GM10248 (cell line): Measurements from ENCODE around the gene PAQR6.

Experiments
- CTCF ChIA-PET: fragments of 300-600 bp; sonication (Branson Sonifier 250); formaldehyde crosslinking; extraction: SDS; loops from one replicate; lab custom pipeline; 2021; ENCODE audit warnings: antibody characterized with exemption; lab: Yijun Ruan, JAX
- POLR2A ChIA-PET: fragments of 350-650 bp; sonication (Branson Sonifier 250); formaldehyde crosslinking; extraction: SDS; loops from one replicate; lab custom pipeline; 2020; ENCODE audit warnings: antibody characterized with exemption; lab: Yijun Ruan, JAX
- DNase-seq: peaks from one replicate; pipeline ENCODE4 v3.0.0; 2012; ENCODE audit errors: extremely low spot score
- TF ChIP-seq, protein P1 (sequence below): IDR thresholded peaks from 2 replicates; pipeline ENCODE4 v1.5.1; 2012; ENCODE audit warnings: mild to moderate bottlenecking, low read depth; ENCODE audit errors: extremely low read depth, missing control alignments, control extremely low read depth

The PAQR6 gene

DNA sequence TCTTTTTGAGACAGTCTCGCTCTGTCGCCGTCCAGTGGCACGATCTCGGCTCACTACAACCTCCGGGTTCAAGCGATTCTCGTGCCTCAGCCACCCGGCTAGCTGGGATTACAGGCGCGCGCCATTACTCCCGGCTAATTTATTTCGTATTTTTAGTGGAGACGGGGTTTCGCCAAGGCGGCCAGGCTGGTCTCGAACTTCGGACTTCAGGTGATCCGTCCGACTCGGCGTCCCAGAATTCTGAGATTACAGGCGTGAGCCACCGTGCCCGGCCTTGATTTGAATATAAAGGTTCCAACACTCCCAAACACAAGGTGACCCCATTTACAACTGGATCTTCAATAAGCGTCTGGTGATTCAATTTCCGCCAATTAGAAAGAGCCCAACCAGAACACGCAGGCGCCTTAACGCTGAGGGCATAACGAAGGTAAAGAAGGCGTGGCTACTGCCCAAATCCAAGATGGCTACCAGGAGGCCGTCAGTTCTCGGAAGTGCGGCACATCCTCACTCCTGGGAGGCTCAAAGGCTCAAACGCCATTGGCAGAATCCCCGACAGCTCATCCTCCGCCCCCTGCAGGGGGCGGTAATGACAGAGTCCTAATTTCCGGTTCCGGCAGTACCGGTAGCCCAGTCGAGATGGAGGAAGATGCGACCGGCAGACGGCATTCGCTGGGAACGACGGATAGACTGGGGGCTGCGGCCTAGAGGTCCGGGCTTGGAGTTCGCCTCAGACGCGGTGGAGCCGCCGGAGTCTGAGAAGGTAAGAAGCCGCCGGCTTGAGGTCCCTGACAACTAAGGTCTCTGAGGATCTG is 54.2 kb downstream of the PAQR6 start, which contains the start of gene SLC25A44:
Gene SLC25A44, plus strand, starts transcription at position 617 of the 812 bp plus-strand sequence. CDS start 5,744 bp downstream, outside the sequence.
- TF ChIP-seq, protein P1, sequence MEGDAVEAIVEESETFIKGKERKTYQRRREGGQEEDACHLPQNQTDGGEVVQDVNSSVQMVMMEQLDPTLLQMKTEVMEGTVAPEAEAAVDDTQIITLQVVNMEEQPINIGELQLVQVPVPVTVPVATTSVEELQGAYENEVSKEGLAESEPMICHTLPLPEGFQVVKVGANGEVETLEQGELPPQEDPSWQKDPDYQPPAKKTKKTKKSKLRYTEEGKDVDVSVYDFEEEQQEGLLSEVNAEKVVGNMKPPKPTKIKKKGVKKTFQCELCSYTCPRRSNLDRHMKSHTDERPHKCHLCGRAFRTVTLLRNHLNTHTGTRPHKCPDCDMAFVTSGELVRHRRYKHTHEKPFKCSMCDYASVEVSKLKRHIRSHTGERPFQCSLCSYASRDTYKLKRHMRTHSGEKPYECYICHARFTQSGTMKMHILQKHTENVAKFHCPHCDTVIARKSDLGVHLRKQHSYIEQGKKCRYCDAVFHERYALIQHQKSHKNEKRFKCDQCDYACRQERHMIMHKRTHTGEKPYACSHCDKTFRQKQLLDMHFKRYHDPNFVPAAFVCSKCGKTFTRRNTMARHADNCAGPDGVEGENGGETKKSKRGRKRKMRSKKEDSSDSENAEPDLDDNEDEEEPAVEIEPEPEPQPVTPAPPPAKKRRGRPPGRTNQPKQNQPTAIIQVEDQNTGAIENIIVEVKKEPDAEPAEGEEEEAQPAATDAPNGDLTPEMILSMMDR, result peak; percentile 32
- POLR2A ChIA-PET, result interaction anchor here (0.6 to 1.5 kb wide), 5 partner anchors 19 to 548 kb away, joined by 3 to 7 read pairs (median 3); partner anchors contain the start of genes PMF1 and SMG5
- CTCF ChIA-PET, result interaction anchor here (0.7 to 2.4 kb wide), 14 partner anchors 12 to 114 kb away, joined by 3 to 25 read pairs (median 4); partner anchors contain the start of gene PMF1
- peak; percentile 94 for DNase-seq
